Measurements from ENCODE around the gene MMP20. TPM values are rescaled to one million over a fixed set of nuclear protein-coding genes. Genes with fewer than 3 reads are reported as not detected.

Gene MMP20
- total RNA-seq, 1 experiment from 2014 or later: 0.30 TPM

DNA sequence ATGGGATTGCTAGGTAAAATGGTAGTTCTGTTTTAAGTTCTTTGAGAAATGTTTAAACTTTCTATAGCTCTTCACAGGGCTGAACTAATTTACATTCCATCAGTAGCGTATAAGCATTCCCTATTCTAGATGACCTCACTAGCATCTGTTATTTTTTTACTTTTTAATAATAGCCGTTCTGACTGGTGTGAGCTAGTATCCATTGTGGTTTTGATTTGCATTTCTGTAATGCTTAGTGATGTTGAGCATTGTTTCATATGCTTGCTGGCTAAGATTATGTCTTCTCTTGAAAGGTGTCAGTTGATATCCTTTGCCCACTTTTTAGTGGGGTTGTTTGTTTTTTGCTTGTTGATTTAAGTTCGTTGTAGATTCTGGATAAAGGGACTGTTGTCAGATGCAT is 44.5 kb upstream of the MMP20 start:
- Histone ChIP-seq H4K20me1 (ENCODE audit: insufficient read depth) (no peaks in the 10 kb centered on the region), H3K4me3 (replicated peaks in 1 of 2; ENCODE audit: low read depth in 1 of 2, low read length in 2 of 2) (no peak overlapping the region), H3K9me3 (ENCODE audit: control insufficient read depth in 1 of 2, insufficient read depth in 1 of 2, low read depth in 1 of 2, low read length in 2 of 2) (no peaks in the 10 kb centered on the region), H3K27ac (ENCODE audit: low read depth, low read length) (no peak overlapping the region), H3K9me2 (ENCODE audit: insufficient read depth) (no peaks in the 10 kb centered on the region), H3K36me3 (ENCODE audit: control insufficient read depth in 1 of 2, insufficient read depth in 2 of 2, low read length in 2 of 2) (no peaks in the 10 kb centered on the region), H3K4me1 (ENCODE audit: control insufficient read depth in 1 of 2, insufficient read depth in 2 of 2, low read length in 2 of 2) (peaks cover 0 to 6% of the 10 kb centered on the region in 2 experiments; a peak in 1 of 4 replicates), H2AFZ (ENCODE audit: low read depth, low read length, poor library complexity, severe bottlenecking) (no peak overlapping the region), H3K27me3 (ENCODE audit: insufficient read depth, low read length) (no peaks in the 10 kb centered on the region), H3K9ac (ENCODE audit: low read length) (no peak overlapping the region), H3K79me2 (ENCODE audit: insufficient read depth, low read length) (no peaks in the 10 kb centered on the region), H3K4me2 (ENCODE audit: low read length) (no peak overlapping the region)
- no TSS peak for BruUV-seq (replicated peaks)
- RAD21 ChIA-PET (ENCODE audit: low non-redundant PET in 1 of 2, low total read pairs in 2 of 2, uncharacterized antibody in 2 of 2, unreplicated experiment in 2 of 2): no interaction called here
- no peak for TF ChIP-seq FOSL1 (IDR thresholded peaks at IDR 0.05; ENCODE audit: low read depth)
- TF ChIP-seq ZBTB33 (IDR thresholded peaks at IDR 0.05; ENCODE audit: extremely low read depth, insufficient replicate concordance, low read length): no peak
- TF ChIP-seq ZFX (IDR thresholded peaks at IDR 0.05): no peak
- no peak for TF ChIP-seq POLR2A (IDR thresholded peaks at IDR 0.05; ENCODE audit: borderline replicate concordance, extremely low read depth, insufficient read depth, insufficient read length)
- TF ChIP-seq SP1 (IDR thresholded peaks at IDR 0.05; ENCODE audit: low read depth): no peak
- TF ChIP-seq POLR2AphosphoS5 (IDR thresholded peaks at IDR 0.05; ENCODE audit: low read depth, low read length): no peak
- TF ChIP-seq, protein P1, sequence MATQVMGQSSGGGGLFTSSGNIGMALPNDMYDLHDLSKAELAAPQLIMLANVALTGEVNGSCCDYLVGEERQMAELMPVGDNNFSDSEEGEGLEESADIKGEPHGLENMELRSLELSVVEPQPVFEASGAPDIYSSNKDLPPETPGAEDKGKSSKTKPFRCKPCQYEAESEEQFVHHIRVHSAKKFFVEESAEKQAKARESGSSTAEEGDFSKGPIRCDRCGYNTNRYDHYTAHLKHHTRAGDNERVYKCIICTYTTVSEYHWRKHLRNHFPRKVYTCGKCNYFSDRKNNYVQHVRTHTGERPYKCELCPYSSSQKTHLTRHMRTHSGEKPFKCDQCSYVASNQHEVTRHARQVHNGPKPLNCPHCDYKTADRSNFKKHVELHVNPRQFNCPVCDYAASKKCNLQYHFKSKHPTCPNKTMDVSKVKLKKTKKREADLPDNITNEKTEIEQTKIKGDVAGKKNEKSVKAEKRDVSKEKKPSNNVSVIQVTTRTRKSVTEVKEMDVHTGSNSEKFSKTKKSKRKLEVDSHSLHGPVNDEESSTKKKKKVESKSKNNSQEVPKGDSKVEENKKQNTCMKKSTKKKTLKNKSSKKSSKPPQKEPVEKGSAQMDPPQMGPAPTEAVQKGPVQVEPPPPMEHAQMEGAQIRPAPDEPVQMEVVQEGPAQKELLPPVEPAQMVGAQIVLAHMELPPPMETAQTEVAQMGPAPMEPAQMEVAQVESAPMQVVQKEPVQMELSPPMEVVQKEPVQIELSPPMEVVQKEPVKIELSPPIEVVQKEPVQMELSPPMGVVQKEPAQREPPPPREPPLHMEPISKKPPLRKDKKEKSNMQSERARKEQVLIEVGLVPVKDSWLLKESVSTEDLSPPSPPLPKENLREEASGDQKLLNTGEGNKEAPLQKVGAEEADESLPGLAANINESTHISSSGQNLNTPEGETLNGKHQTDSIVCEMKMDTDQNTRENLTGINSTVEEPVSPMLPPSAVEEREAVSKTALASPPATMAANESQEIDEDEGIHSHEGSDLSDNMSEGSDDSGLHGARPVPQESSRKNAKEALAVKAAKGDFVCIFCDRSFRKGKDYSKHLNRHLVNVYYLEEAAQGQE (IDR thresholded peaks at IDR 0.05; ENCODE audit: low read depth): no peak
- TF ChIP-seq EZH2phosphoT487 (IDR thresholded peaks at IDR 0.05; ENCODE audit: borderline replicate concordance): no peak
- no peak for TF ChIP-seq SIN3A (IDR thresholded peaks at IDR 0.05; ENCODE audit: low read depth)
- no peak for TF ChIP-seq JUND (IDR thresholded peaks at IDR 0.05)
- TF ChIP-seq SRF (IDR thresholded peaks at IDR 0.05; ENCODE audit: low read depth): no peak
- no peak for TF ChIP-seq ELF1 (IDR thresholded peaks at IDR 0.05; ENCODE audit: borderline replicate concordance, low read depth)
- TF ChIP-seq EGR1 (IDR thresholded peaks at IDR 0.05; ENCODE audit: low read depth): no peak
- TF ChIP-seq MAX (IDR thresholded peaks at IDR 0.05): no peak
- no peak for TF ChIP-seq CBX3 (IDR thresholded peaks at IDR 0.05; ENCODE audit: low read depth)
- no peak for TF ChIP-seq RAD21 (IDR thresholded peaks at IDR 0.05; ENCODE audit: low read depth)
- TF ChIP-seq EZH2 (IDR thresholded peaks at IDR 0.05): no peak
- no peak for ATAC-seq
- intact Hi-C loops (cut with micrococcal nuclease): loop anchor here (5.0 kb wide), 2 partner anchors 327 to 807 kb away; no protein-coding TSS in a partner anchor
- POLR2A ChIA-PET: no interaction called here
- CTCF ChIA-PET: no interaction called here
- no peak for DNase-seq (ENCODE audit: low read depth, low spot score)
